Hematopoietic multipotent progenitor cell treated with erythropoietin and hydrocortisone succinate and interleukin-3 and kit ligand, for 8 days (in vitro differentiated cells): ENCODE data around the gene USO1.
"Not testable (repeated sequence)": the region's sequence is repeated elsewhere in the genome, so short reads cannot be mapped to it uniquely, and the experiment has no call there.

Experiments
- DNase-seq: peaks from one replicate; pipeline ENCODE4 v3.0.0-alpha.2; 2015

The USO1 gene

GRCh38 chr4:75771607-75772006, 47.2 kb downstream of the USO1 start:
- DNase-seq, result no peak

- DNase-seq, result no peak
These were observed 53.2 kb downstream of the USO1 start for GRCh38 chr4:75777589-75777988.

- no peak for DNase-seq
These were observed 54.9 kb downstream of the USO1 start for GRCh38 chr4:75779105-75779757.

GRCh38 chr4:75781305-75781704, 56.9 kb downstream of the USO1 start:
- no peak for DNase-seq

- DNase-seq, result no peak
These were observed 62.1 kb downstream of the USO1 start for GRCh38 chr4:75786526-75786925.

- no peak for DNase-seq
These were observed 62.6 kb downstream of the USO1 start for GRCh38 chr4:75786938-75787337.

GRCh38 chr4:75790024-75790423, 65.6 kb downstream of the USO1 start:
- DNase-seq, result no peak

GRCh38 chr4:75800972-75801371, 76.6 kb downstream of the USO1 start:
- DNase-seq, result no peak

- DNase-seq, result not testable (repeated sequence)
These were observed 81.7 kb downstream of the USO1 start for GRCh38 chr4:75806035-75806434.

- DNase-seq, result no peak
These were observed 93.5 kb downstream of the USO1 start for GRCh38 chr4:75817901-75818300.

- DNase-seq, result no peak
These were observed 94.7 kb downstream of the USO1 start for GRCh38 chr4:75819121-75819520.

- DNase-seq, result no peak
These were observed 95.8 kb downstream of the USO1 start for GRCh38 chr4:75820197-75820596.

- no peak for DNase-seq
These were observed 96.3 kb downstream of the USO1 start for GRCh38 chr4:75820676-75821075.

- DNase-seq, result no peak
These were observed 96.8 kb downstream of the USO1 start for GRCh38 chr4:75821216-75821615.

GRCh38 chr4:75821966-75822365, 97.6 kb downstream of the USO1 start:
- DNase-seq, result no peak

- no peak for DNase-seq
These were observed 98.0 kb downstream of the USO1 start for GRCh38 chr4:75822416-75822815.

GRCh38 chr4:75823812-75824211, 99.4 kb downstream of the USO1 start:
- no peak for DNase-seq

GRCh38 chr4:75830906-75831305, 106.5 kb downstream of the USO1 start:
- no peak for DNase-seq

- DNase-seq, result no peak
These were observed 107.6 kb downstream of the USO1 start for GRCh38 chr4:75831856-75832405.

- DNase-seq, result no peak
These were observed 109.9 kb downstream of the USO1 start for GRCh38 chr4:75834095-75834771.

GRCh38 chr4:75834772-75835154, 110.4 kb downstream of the USO1 start:
- DNase-seq, result no peak

GRCh38 chr4:75841641-75842520, 117.5 kb downstream of the USO1 start:
- no peak for DNase-seq

- no peak for DNase-seq
These were observed 119.2 kb downstream of the USO1 start for GRCh38 chr4:75843596-75843995.
